Upper lobe of left lung (tissue), 6 donors: Measurements from ENCODE around the gene IL27RA. TPM values are rescaled to one million over a fixed set of nuclear protein-coding genes. Genes with fewer than 3 reads are reported as not detected.
A peak's percentile ranks its signal among the peaks of the same experiment; 100 is the strongest.

ENCODE experiments used
- ATAC-seq, 2 donors: fragments of 200-7000 bp; cut with Tn5 transposase; one replicate each; pipeline ENCODE4 v1.9.1; 2022; ENCODE audit warnings: mild to moderate bottlenecking in 2 of 2, moderate library complexity in 2 of 2; ENCODE audit not compliant: low FRiP score in 2 of 2
- DNase-seq, 2 donors: peaks; one replicate each; pipeline ENCODE4 v3.0.0-alpha.2; 2019 to 2020
- H3K27ac ChIP-seq, 4 donors: fragments of 200-600 bp; sonication (generic); one replicate each; pipeline ENCODE4 v1.5.1; 2016 to 2019
- H3K27me3 ChIP-seq, 4 donors: fragments of 200-600 bp; sonication (generic); one replicate each; pipeline ENCODE4 v1.5.1; 2017 to 2019
- H3K36me3 ChIP-seq, 4 donors: fragments of 200-600 bp; sonication (generic); one replicate each; pipeline ENCODE4 v1.5.1; 2016 to 2019
- H3K4me1 ChIP-seq, 4 donors: fragments of 200-600 bp; sonication (generic); one replicate each; pipeline ENCODE4 v1.5.1; 2018 to 2019
- H3K4me3 ChIP-seq, 4 donors: fragments of 200-600 bp; sonication (generic); one replicate each; pipeline ENCODE4 v1.5.1; 2017 to 2019; ENCODE audit warnings: mild to moderate bottlenecking in 2 of 4, moderate library complexity in 1 of 4
- H3K9me3 ChIP-seq, 4 donors: fragments of 200-600 bp; sonication (generic); one replicate each; pipeline ENCODE4 v1.5.1; 2018 to 2019
- CTCF ChIP-seq, 6 experiments: fragments of 450-650 bp in 4 of 6; fragments of 200-600 bp in 2 of 6; sonication (generic) in 2 of 6; IDR thresholded peaks; one replicate each; pipeline ENCODE4 v1.5.1; 2016 to 2019; ENCODE audit warnings: antibody characterized with exemption in 6 of 6
- EP300 ChIP-seq, 4 donors: sonication (generic); formaldehyde crosslinking; IDR thresholded peaks; one replicate each; pipeline ENCODE4 v1.5.1; 2017; ENCODE audit warnings: antibody characterized with exemption in 4 of 4, control low read depth in 2 of 4
- POLR2A ChIP-seq, 4 donors: fragments of 450-650 bp; IDR thresholded peaks; one replicate each; pipeline ENCODE4 v1.5.1; 2016 to 2017; ENCODE audit warnings: antibody characterized with exemption in 4 of 4, mild to moderate bottlenecking in 2 of 4
- POLR2AphosphoS5 ChIP-seq, 2 donors: sonication (generic); formaldehyde crosslinking; IDR thresholded peaks; one replicate each; pipeline ENCODE4 v1.5.1; 2017; ENCODE audit warnings: antibody characterized with exemption in 2 of 2
- WGBS, 2 donors: methylation state at CpG; one replicate each; pipeline ENCODE4 v1.1.5; 2017 to 2018; 5-methylcytosine and 5-hydroxymethylcytosine counted together
- total RNA-seq, 6 donors: library from RNA; depleted of rRNA in 4 of 6; stranded (reverse); fragments of >200 nt in 4 of 6; gene quantifications; one replicate each; pipeline versions ENCODE4 v1.1.0 to v1.2.1, GENCODE V29; 2016 to 2021
- donor health status: DM: no; HTN: no; CAD: no; lungs with moderate emphysema.
- donor health status: DM: no; HTN: yes; CAD: no; lungs with severe emphysema.

IL27RA gene
- total RNA-seq, 6 donors from 2014 or later, result 9.3 to 24.4 (median 14.6) TPM

GRCh38 chr19:14089412-14089661, 57.8 kb downstream of the IL27RA start:
- Histone ChIP-seq H3K9me3 (peaks cover 0 to 8% (median 2%) of the 10 kb centered on the region in 4 donors), H3K36me3 (peaks cover 0 to 18% (median 12%) of the 10 kb centered on the region in 4 donors), H3K27me3 (no peaks in the 10 kb centered on the region), H3K4me1 (peaks cover 3 to 24% (median 17%) of the 10 kb centered on the region in 4 donors), H3K27ac (peak overlapping the region in 2 of 4 donors; percentile 21 to 92), H3K4me3 (peak overlapping the region; percentile 36 to 99 (median 86))
- ATAC-seq (no peak), DNase-seq (no peak)
- TF ChIP-seq EP300 (IDR thresholded peaks at IDR 0.05) (no peak), POLR2A (IDR thresholded peaks at IDR 0.05) (no peak), CTCF (IDR thresholded peaks at IDR 0.05) (peak in 1 of 6 experiments; percentile 14), POLR2AphosphoS5 (IDR thresholded peaks at IDR 0.05) (no peak)
- 19 to 28% methylated on average over 11 to 16 of the region's 16 CpGs for WGBS, 2 donors

DNA sequence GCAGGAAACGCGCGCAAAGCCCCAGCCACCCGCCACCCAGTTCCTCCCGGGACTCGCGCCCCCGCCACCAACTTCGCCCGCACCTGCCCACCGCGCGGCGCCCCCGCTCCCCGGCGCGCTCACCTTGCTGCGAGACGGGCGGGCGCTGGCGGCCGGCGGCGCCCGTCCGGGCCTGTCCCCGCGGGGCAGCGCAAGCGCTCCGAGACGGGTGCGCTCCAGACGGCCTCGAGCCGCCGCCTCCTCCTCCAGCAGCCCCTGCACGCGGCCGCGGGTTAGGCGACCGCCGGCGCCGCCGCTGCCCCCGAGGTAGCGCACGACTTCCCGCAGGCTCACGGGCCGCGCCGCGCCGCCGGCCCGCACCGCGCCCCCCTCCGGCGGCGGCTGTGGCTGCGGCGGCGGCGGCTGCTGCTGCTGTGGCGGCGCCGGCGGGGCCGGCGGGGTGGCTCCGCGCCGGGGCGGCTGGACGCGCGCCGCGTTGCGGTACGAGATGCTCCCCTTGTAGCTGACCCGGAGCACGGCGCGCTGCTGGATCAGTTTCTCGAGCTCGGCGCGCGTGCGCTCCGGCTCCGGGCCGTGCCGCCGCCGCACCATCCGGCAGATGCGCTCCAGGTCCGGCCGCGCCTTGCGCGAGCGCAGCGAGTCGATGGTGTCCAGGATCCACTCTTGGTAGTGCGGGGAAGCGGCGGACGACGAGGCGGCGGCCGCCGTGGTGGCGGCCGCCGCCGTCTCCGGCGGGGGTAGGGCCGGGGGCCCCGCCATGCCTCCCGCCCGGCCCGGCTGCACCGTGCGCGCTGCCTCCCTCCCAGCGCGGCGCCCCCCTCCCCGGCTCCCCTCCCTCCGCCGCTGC, 58.3 kb downstream of the IL27RA start:
- TF ChIP-seq EP300 (IDR thresholded peaks at IDR 0.05) (no peak), CTCF (IDR thresholded peaks at IDR 0.05) (peak in 5 of 6 experiments; percentile 28 to 51 (median 44))
- whole genome bisulfite sequencing, 2 donors, result 0% methylated on average over 7 to 17 of the region's 142 CpGs
- H3K4me1 ChIP-seq, result peaks cover 3 to 24% (median 17%) of the 10 kb centered on the region in 4 donors
- H3K9me3 ChIP-seq, result peaks cover 0 to 8% (median 2%) of the 10 kb centered on the region in 4 donors
- ATAC-seq (peak in 1 of 2 donors; percentile 7), DNase-seq (peak in 1 of 2 donors; percentile 92)
- H3K36me3 ChIP-seq, result peaks cover 0 to 18% (median 12%) of the 10 kb centered on the region in 4 donors
- H3K27me3 ChIP-seq, result no peaks in the 10 kb centered on the region
- peak overlapping the region; percentile 36 to 99 (median 86) for H3K4me3 ChIP-seq
- H3K27ac ChIP-seq, result peak overlapping the region in 3 of 4 donors; percentile 89 to 92 (median 91)

DNA sequence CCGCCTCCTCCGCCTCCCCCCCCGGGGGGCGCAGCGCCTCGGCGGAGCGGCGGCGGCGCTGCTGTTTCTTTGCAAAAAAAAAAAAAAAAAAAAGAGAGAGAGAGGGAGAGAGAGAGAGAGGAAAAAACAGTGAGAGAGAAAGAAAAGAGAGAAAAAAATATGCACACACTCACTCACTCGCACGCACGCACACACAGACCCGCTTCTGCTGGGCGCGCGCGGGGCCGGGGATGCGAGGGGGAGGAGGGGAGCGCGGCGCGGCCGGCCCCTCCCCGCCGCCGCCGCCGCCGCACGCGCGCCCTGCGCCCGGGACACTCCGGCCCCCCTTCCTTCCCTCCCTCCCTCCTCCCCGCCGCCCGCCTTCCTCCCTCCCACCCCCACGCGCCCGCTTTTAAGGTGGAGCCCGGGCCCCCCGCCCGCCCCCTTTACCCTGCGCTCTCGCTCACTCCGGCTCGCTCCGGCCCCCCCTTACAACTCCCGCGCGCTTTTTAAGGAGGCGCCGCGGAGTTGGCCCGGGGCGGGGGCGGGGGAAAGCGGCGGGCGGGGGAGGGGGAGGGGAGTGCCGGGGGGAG, 59.0 kb downstream of the IL27RA start, which contains the start of gene SAMD1:
TSS of gene SAMD1 (minus strand) at position 243 of the 572 bp plus-strand sequence.
- peak within 1 kb of the TSS; percentile 77 to 99 (median 90) for H3K4me3 ChIP-seq

GRCh38 chr19:14091081-14091812, 59.7 kb downstream of the IL27RA start:
- WGBS, 2 donors, result 0 to 2% methylated on average over 11 to 25 of the region's 72 CpGs
- peak; percentile 81 to 92 for ATAC-seq
- Histone ChIP-seq H3K4me3 (peak overlapping the region; percentile 77 to 99 (median 90)), H3K9me3 (peaks cover 0 to 8% (median 2%) of the 10 kb centered on the region in 4 donors), H3K27ac (peak overlapping the region; percentile 89 to 94 (median 92)), H3K27me3 (no peaks in the 10 kb centered on the region), H3K36me3 (peaks cover 0 to 19% (median 13%) of the 10 kb centered on the region in 4 donors), H3K4me1 (peaks cover 3 to 24% (median 17%) of the 10 kb centered on the region in 4 donors)
- peak; percentile 81 to 95 for DNase-seq
- TF ChIP-seq CTCF (IDR thresholded peaks at IDR 0.05) (peak in 4 of 6 experiments; percentile 20 to 38 (median 32)), POLR2A (IDR thresholded peaks at IDR 0.05) (peak in 3 of 4 donors; percentile 44 to 93 (median 69)), POLR2AphosphoS5 (IDR thresholded peaks at IDR 0.05) (peak; percentile 12 to 69), EP300 (IDR thresholded peaks at IDR 0.05) (no peak)

More for the DNA sequence above, 59.0 kb downstream of the IL27RA start, which contains the start of gene SAMD1:
- Histone ChIP-seq H3K27ac (peak within 1 kb of the TSS; percentile 89 to 94 (median 92)), H3K4me1 (peaks cover 3 to 24% (median 17%) of the 10 kb centered on the region in 4 donors), H3K27me3 (no peaks in the 10 kb centered on the region), H3K36me3 (peaks cover 0 to 18% (median 12%) of the 10 kb centered on the region in 4 donors), H3K9me3 (peaks cover 0 to 8% (median 2%) of the 10 kb centered on the region in 4 donors)
- TF ChIP-seq EP300 (IDR thresholded peaks at IDR 0.05), result no peak
- TF ChIP-seq POLR2AphosphoS5 (IDR thresholded peaks at IDR 0.05), result no peak
- no peak for TF ChIP-seq POLR2A (IDR thresholded peaks at IDR 0.05)
- ATAC-seq, result peak in 1 of 2 donors; percentile 79
- peak; percentile 90 to 96 for DNase-seq
- 0 to 1% methylated on average over 27 to 31 of the region's 65 CpGs for WGBS, 2 donors
